Measurements from ENCODE around the gene DDX21. TPM values are rescaled to one million over a fixed set of nuclear protein-coding genes. Genes with fewer than 3 reads are reported as not detected.

DDX21 gene
- polyA plus RNA-seq, 1 experiment: 21.9 TPM

- peaks cover 9% of the 10 kb centered on the region for H3K36me3 ChIP-seq (ENCODE audit: control insufficient read depth, insufficient read depth, low read length)
- no peak overlapping the region for H3K4me3 ChIP-seq (ENCODE audit: low read depth, low read length)
- H3K27me3 ChIP-seq (ENCODE audit: control insufficient read depth, insufficient read depth, low read length): no peaks in the 10 kb centered on the region
- ChIA-PET POLR2A (no interaction called here), CTCF (interaction anchor here (0.8 to 2.0 kb wide), 4 partner anchors 11 to 110 kb away, joined by 3 to 7 read pairs (median 4); partner anchors contain the start of gene DDX21)
- no peak for DNase-seq (ENCODE audit: low read depth)
- TF ChIP-seq CTCF (IDR thresholded peaks at IDR 0.05; ENCODE audit: insufficient read depth, low read depth, low read length): peak; percentile 26; the same call in 1 of the 2 replicates
Observed at GRCh38 chr10:68981074-68981473, 25.1 kb downstream of the DDX21 start.

GRCh38 chr10:68982389-68982788 is 26.4 kb downstream of the DDX21 start:
- ChIA-PET POLR2A (no interaction called here), CTCF (interaction anchor here (0.8 kb wide), 1 partner anchor 27 kb away, joined by 4 read pairs; no protein-coding TSS in a partner anchor)
- DNase-seq (ENCODE audit: low read depth): no peak
- no peak for TF ChIP-seq CTCF (IDR thresholded peaks at IDR 0.05; ENCODE audit: insufficient read depth, low read depth, low read length)
- Histone ChIP-seq H3K36me3 (ENCODE audit: control insufficient read depth, insufficient read depth, low read length) (peaks cover 8% of the 10 kb centered on the region), H3K27me3 (ENCODE audit: control insufficient read depth, insufficient read depth, low read length) (no peaks in the 10 kb centered on the region), H3K4me3 (ENCODE audit: low read depth, low read length) (no peak overlapping the region)

- DNase-seq (ENCODE audit: low read depth): no peak
- H3K4me3 ChIP-seq (ENCODE audit: low read depth, low read length): no peak overlapping the region
- CTCF ChIA-PET: interaction anchor here (0.8 to 1.4 kb wide), 5 partner anchors 14 to 105 kb away, joined by 3 read pairs; no protein-coding TSS in a partner anchor
Observed at GRCh38 chr10:68987611-68988010, 31.6 kb downstream of the DDX21 start.

GRCh38 chr10:68988530-68989316 is 32.8 kb downstream of the DDX21 start, which contains the start of gene KIFBP:
TSS of gene KIFBP (plus strand) at chr10:68988803. CDS start at chr10:68988833, 30 bp downstream.
- TF ChIP-seq CTCF (IDR thresholded peaks at IDR 0.05; ENCODE audit: insufficient read depth, low read depth, low read length): peak; percentile 75

More at GRCh38 chr10:68987611-68988010, 31.6 kb downstream of the DDX21 start:
- TF ChIP-seq CTCF (IDR thresholded peaks at IDR 0.05; ENCODE audit: insufficient read depth, low read depth, low read length): no peak
- POLR2A ChIA-PET: no interaction called here
- Histone ChIP-seq H3K27me3 (ENCODE audit: control insufficient read depth, insufficient read depth, low read length) (no peaks in the 10 kb centered on the region), H3K36me3 (ENCODE audit: control insufficient read depth, insufficient read depth, low read length) (no peaks in the 10 kb centered on the region; the same call in 1 of the 2 replicates)

GRCh38 chr10:68989317-68989990 is 33.5 kb downstream of the DDX21 start:
- CTCF ChIA-PET: interaction anchor here (1.1 to 1.8 kb wide), 2 partner anchors 105 to 107 kb away, joined by 3 to 6 read pairs; no protein-coding TSS in a partner anchor
- no peaks in the 10 kb centered on the region for H3K36me3 ChIP-seq (ENCODE audit: control insufficient read depth, insufficient read depth, low read length)
- H3K4me3 ChIP-seq (ENCODE audit: low read depth, low read length): peak overlapping the region; percentile 75
- POLR2A ChIA-PET: no interaction called here
- TF ChIP-seq CTCF (IDR thresholded peaks at IDR 0.05; ENCODE audit: insufficient read depth, low read depth, low read length): no peak
- H3K27me3 ChIP-seq (ENCODE audit: control insufficient read depth, insufficient read depth, low read length): no peaks in the 10 kb centered on the region
- DNase-seq (ENCODE audit: low read depth): no peak

More at GRCh38 chr10:68988530-68989316, 32.8 kb downstream of the DDX21 start, which contains the start of gene KIFBP:
- ChIA-PET CTCF (interaction anchor here (1.1 to 1.8 kb wide), 2 partner anchors 106 to 108 kb away, joined by 3 to 6 read pairs; no protein-coding TSS in a partner anchor), POLR2A (no interaction called here)
- DNase-seq (ENCODE audit: low read depth): peak; percentile 93
- Histone ChIP-seq H3K27me3 (ENCODE audit: control insufficient read depth, insufficient read depth, low read length) (no peaks in the 10 kb centered on the region), H3K4me3 (ENCODE audit: low read depth, low read length) (peak within 1 kb of the TSS; percentile 75), H3K36me3 (ENCODE audit: control insufficient read depth, insufficient read depth, low read length) (no peaks in the 10 kb centered on the region; the same call in 1 of the 2 replicates)
